Erythroblast (primary cell): Measurements from ENCODE around the gene STK32C.

Source experiments
- GATA1 ChIP-seq: IDR thresholded peaks from 2 replicates; pipeline ENCODE4 v1.6.1; 2011; ENCODE audit warnings: low read depth, mild to moderate bottlenecking, control low read depth, low read length, moderate library complexity
- POLR2A ChIP-seq: IDR thresholded peaks from 2 replicates; pipeline ENCODE4 v1.6.1; 2011; ENCODE audit warnings: mild to moderate bottlenecking, low read length

DNA sequence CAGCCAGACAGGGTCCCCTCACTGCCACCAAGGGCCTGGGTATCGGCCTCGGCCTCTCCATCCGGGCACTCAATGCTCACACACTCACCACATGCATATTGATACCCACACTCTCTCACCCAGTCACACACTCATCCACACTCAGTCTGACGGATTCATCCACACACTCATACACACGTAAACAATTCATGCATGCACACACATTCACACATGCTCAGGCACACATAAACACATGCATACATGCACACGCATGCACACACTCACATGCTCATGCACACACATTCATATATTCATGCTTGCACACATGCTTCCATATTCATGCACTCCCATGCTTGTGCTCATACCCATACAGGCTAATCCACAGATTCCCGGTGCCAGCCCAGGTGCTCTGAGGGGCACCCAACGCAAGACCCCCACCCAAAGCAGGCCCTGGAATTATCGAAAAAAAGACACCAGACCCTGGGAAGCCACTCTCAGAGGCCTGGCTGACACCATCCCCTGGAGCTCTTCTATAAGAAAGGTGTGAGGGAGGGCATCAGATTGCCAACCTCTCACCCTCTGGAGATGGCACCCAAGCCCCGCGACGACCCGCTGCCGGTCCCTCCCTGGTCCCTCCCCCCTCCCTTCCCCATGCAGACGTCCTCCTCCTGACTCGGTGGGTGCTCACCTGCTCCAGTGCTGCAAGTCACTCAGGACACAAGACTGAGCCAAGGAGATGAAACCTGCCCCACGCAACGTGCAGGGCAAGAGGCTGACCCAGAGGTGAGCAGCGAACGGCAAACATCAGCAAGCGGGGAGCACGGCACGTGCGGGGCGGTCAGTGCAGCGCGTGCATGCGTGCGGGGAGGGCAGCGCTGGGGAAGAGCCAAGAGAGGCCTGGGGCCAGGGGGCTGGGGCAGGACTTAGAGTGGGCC is 15.2 kb downstream of the STK32C start:
- TF ChIP-seq POLR2A (no peak), GATA1 (no peak)
